H1 (cell line): ENCODE data around the gene PARP14. TPM values are rescaled to one million over a fixed set of nuclear protein-coding genes. Genes with fewer than 3 reads are reported as not detected.
"Not testable (repeated sequence)": the region's sequence is repeated elsewhere in the genome, so short reads cannot be mapped to it uniquely, and the experiment has no call there.

Experiments used
- CTCF ChIA-PET: fragments of 300-600 bp; sonication (Branson Sonifier 250); formaldehyde crosslinking; loops from one replicate; lab custom pipeline; 2021; ENCODE audit not compliant: partially characterized antibody; lab: Charles Lee
- POLR2A ChIA-PET: fragments of 300-600 bp; sonication (Branson Sonifier 250); formaldehyde crosslinking; loops from one replicate; lab custom pipeline; 2021; ENCODE audit warnings: inconsistent platforms; ENCODE audit not compliant: partially characterized antibody; lab: Charles Lee
- DNase-seq, 2 experiments: peaks; one replicate each; pipeline versions ENCODE4 v3.0.0 to v3.0.0-alpha.2; 2010 to 2022; ENCODE audit warnings: low spot score in 2 of 2, low read depth in 1 of 2, mixed read lengths in 1 of 2
- FAIRE-seq: peaks from 2 replicates; lab custom pipeline; 2011; peaks lifted over from hg19 to GRCh38; lab: Jason Lieb, UNC
- H2AFZ ChIP-seq: 2 replicates; pipeline ENCODE4 v1.8.1; 2012; ENCODE audit warnings: low read length, inconsistent platforms
- H2AK5ac ChIP-seq: 2 replicates; pipeline ENCODE4 v1.6.1; 2013; ENCODE audit warnings: low read depth, low read length
- H2BK120ac ChIP-seq: replicated peaks from 2 replicates; pipeline ENCODE3; 2013; ENCODE audit warnings: low read depth, low read length, inconsistent platforms
- H2BK12ac ChIP-seq: 2 replicates; pipeline ENCODE4 v1.6.1; 2013; ENCODE audit warnings: low read depth, low read length
- H2BK15ac ChIP-seq: 2 replicates; pipeline ENCODE4 v1.6.1; 2013; ENCODE audit warnings: low read length
- H2BK20ac ChIP-seq: 2 replicates; pipeline ENCODE4 v1.6.1; 2013; ENCODE audit warnings: low read length
- H2BK5ac ChIP-seq: 2 replicates; pipeline ENCODE4 v1.6.1; 2013; ENCODE audit warnings: low read depth, low read length
- H3K14ac ChIP-seq: 2 replicates; pipeline ENCODE4 v1.6.1; 2013; ENCODE audit warnings: inconsistent platforms; ENCODE audit not compliant: insufficient read length
- H3K18ac ChIP-seq: 2 replicates; pipeline ENCODE4 v1.6.1; 2013; ENCODE audit warnings: low read length; ENCODE audit errors: extremely low read depth
- H3K23ac ChIP-seq: 2 replicates; pipeline ENCODE4 v1.6.1; 2013; ENCODE audit warnings: inconsistent platforms; ENCODE audit not compliant: insufficient read length
- H3K23me2 ChIP-seq: 2 replicates; pipeline ENCODE4 v1.6.1; 2013; ENCODE audit warnings: low read depth, low read length
- H3K27ac ChIP-seq: 2 replicates; pipeline ENCODE4 v1.6.1; 2011; ENCODE audit warnings: low read depth, low read length, inconsistent platforms
- H3K27me3 ChIP-seq, 4 experiments: replicated peaks in 1 of 4; 1 replicate in 1 of 4; 2 replicates in 3 of 4; pipeline versions ENCODE4 v1.6.1 to v1.8.1; 2011 to 2013; ENCODE audit warnings: low read length in 3 of 4, mild to moderate bottlenecking in 3 of 4, inconsistent platforms in 2 of 4, mixed read lengths in 2 of 4, moderate library complexity in 1 of 4; ENCODE audit not compliant: control insufficient read depth in 3 of 4, insufficient read depth in 3 of 4; ENCODE audit errors: extremely low read depth in 1 of 4
- H3K36me3 ChIP-seq, 4 experiments: 2 replicates each; pipeline versions ENCODE4 v1.6.1 to v1.8.1; 2011 to 2013; ENCODE audit warnings: mild to moderate bottlenecking in 4 of 4, low read length in 3 of 4, moderate library complexity in 2 of 4, control low read depth in 1 of 4, inconsistent platforms in 1 of 4; ENCODE audit not compliant: insufficient read depth in 4 of 4, control insufficient read depth in 2 of 4
- H3K4ac ChIP-seq: replicated peaks from 2 replicates; pipeline ENCODE3; 2013; ENCODE audit warnings: low read length, low read depth, mixed read lengths, inconsistent platforms; ENCODE audit not compliant: insufficient read length
- H3K4me1 ChIP-seq, 4 experiments: replicated peaks in 1 of 4; 1 replicate in 1 of 4; 2 replicates in 3 of 4; pipeline versions ENCODE4 v1.6.1 to v1.8.1; 2011 to 2013; ENCODE audit warnings: low read length in 3 of 4, inconsistent platforms in 2 of 4, mixed read lengths in 1 of 4; ENCODE audit not compliant: insufficient read depth in 4 of 4, control insufficient read depth in 3 of 4
- H3K4me2 ChIP-seq, 2 experiments: 2 replicates each; pipeline versions ENCODE4 v1.6.1 to v1.8.1; 2011 to 2013; ENCODE audit warnings: low read depth in 2 of 2, low read length in 2 of 2, control low read depth in 1 of 2, inconsistent platforms in 1 of 2, mild to moderate bottlenecking in 1 of 2; ENCODE audit not compliant: insufficient read depth in 1 of 2
- H3K4me3 ChIP-seq, 4 experiments: fragments of 200-600, 300-600 bp in 1 of 4; sonication (generic), shearing (Covaris generic), sonication (Bioruptor Twin) in 1 of 4; 2 replicates each; pipeline versions ENCODE4 v1.5.1 to v1.8.1; 2011 to 2016; ENCODE audit warnings: low read length in 4 of 4, low read depth in 3 of 4, control low read depth in 2 of 4, inconsistent platforms in 2 of 4, mild to moderate bottlenecking in 2 of 4, mixed read lengths in 1 of 4, moderate library complexity in 1 of 4; ENCODE audit not compliant: insufficient read depth in 2 of 4; ENCODE audit errors: extremely low read depth in 1 of 4
- H3K56ac ChIP-seq: replicated peaks from 2 replicates; pipeline ENCODE3; 2013; ENCODE audit warnings: low read depth, mild to moderate bottlenecking, mixed read lengths, low read length, inconsistent platforms; ENCODE audit not compliant: insufficient read length
- H3K79me1 ChIP-seq: 2 replicates; pipeline ENCODE4 v1.6.1; 2013; ENCODE audit warnings: low read depth, low read length, control low read depth
- H3K79me2 ChIP-seq, 2 experiments: 2 replicates each; pipeline versions ENCODE4 v1.6.1 to v1.8.1; 2012 to 2013; ENCODE audit warnings: low read length in 2 of 2, mild to moderate bottlenecking in 2 of 2, inconsistent platforms in 1 of 2; ENCODE audit not compliant: insufficient read depth in 2 of 2, control insufficient read depth in 1 of 2
- H3K9ac ChIP-seq, 4 experiments: replicated peaks in 1 of 4; 1 replicate in 1 of 4; 2 replicates in 3 of 4; pipeline versions ENCODE4 v1.6.1 to v1.8.1; 2011 to 2013; ENCODE audit warnings: low read depth in 3 of 4, low read length in 3 of 4, control low read depth in 2 of 4, mild to moderate bottlenecking in 2 of 4, moderate library complexity in 2 of 4, inconsistent platforms in 1 of 4; ENCODE audit errors: extremely low read depth in 1 of 4
- H3K9me3 ChIP-seq, 2 experiments: 2 replicates each; pipeline versions ENCODE4 v1.6.1 to v1.8.1; 2012 to 2013; ENCODE audit warnings: mild to moderate bottlenecking in 2 of 2, moderate library complexity in 2 of 2, control low read depth in 1 of 2, inconsistent platforms in 1 of 2, low read depth in 1 of 2, low read length in 1 of 2, mixed read lengths in 1 of 2; ENCODE audit not compliant: insufficient read depth in 2 of 2
- H4K20me1 ChIP-seq, 2 experiments: replicated peaks in 1 of 2; 2 replicates each; pipeline versions ENCODE3 to v1.8.1; 2011 to 2013; ENCODE audit warnings: inconsistent platforms in 2 of 2, low read length in 2 of 2, mild to moderate bottlenecking in 1 of 2; ENCODE audit not compliant: insufficient read depth in 2 of 2, control insufficient read depth in 1 of 2
- H4K5ac ChIP-seq: 2 replicates; pipeline ENCODE4 v1.6.1; 2013; ENCODE audit warnings: low read length, low read depth, mixed read lengths, inconsistent platforms; ENCODE audit not compliant: insufficient read length
- H4K8ac ChIP-seq: 2 replicates; pipeline ENCODE4 v1.8.0; 2013; ENCODE audit warnings: mild to moderate bottlenecking, moderate library complexity, low read length, inconsistent platforms; ENCODE audit not compliant: insufficient read depth; ENCODE audit errors: extremely low read depth
- H4K91ac ChIP-seq: replicated peaks from 2 replicates; pipeline ENCODE3; 2013; ENCODE audit warnings: low read length, mixed read lengths, inconsistent platforms; ENCODE audit not compliant: insufficient read length
- WGBS, 2 experiments: shearing (Covaris generic) in 1 of 2; methylation state at CpG; one replicate each; pipeline versions ENCODE4 v1.1.6 to v1.1.7; 2013 to 2015; ENCODE audit warnings: low lambda C conversion rate in 2 of 2, mixed read lengths in 2 of 2, inconsistent platforms in 1 of 2, low coverage in 1 of 2, missing lambda C conversion rate in 1 of 2; ENCODE audit not compliant: insufficient replicate concordance in 2 of 2, insufficient coverage in 1 of 2, insufficient read length in 1 of 2; ENCODE audit errors: extremely low coverage in 1 of 2, missing lambda C conversion rate in 1 of 2; 5-methylcytosine and 5-hydroxymethylcytosine counted together
- polyA plus RNA-seq, 7 experiments: library from polyadenylated mRNA; depleted of rRNA in 3 of 7; stranded (reverse) in 5 of 7; unstranded in 2 of 7; fragments of >200 nt in 5 of 7; fragments of 200-250 nt in 2 of 7; gene quantifications; 1 replicate in 5 of 7; 2 replicates in 1 of 7; 4 replicates in 1 of 7; pipeline versions ENCODE4 v1.2.1 to v1.2.3, GENCODE V29; 2011 to 2013; ENCODE audit warnings: missing spikeins in 2 of 7, mixed read lengths in 2 of 7
- total RNA-seq: library from RNA; stranded (reverse); fragmentation: NEBNext Ultra II Directional; extraction: Animal tissue kit (Norgen Biotek cat#: 25700); gene quantifications from 2 replicates; pipeline ENCODE4 v1.2.1, GENCODE V29; 2021

Gene PARP14
- total and polyA plus RNA-seq, 2 of the 8 experiments (the other 6 are each of a cell fraction or from before 2014, with no cell fraction given), result 12.6 to 17.6 TPM

- not testable (repeated sequence) for H3K23me2 ChIP-seq, H4K5ac ChIP-seq, H3K9me3 ChIP-seq, H3K4me3 ChIP-seq, H3K4ac ChIP-seq, H3K18ac ChIP-seq, H2BK20ac ChIP-seq, H3K79me1 ChIP-seq, FAIRE-seq, H3K27me3 ChIP-seq, H2BK5ac ChIP-seq, H3K36me3 ChIP-seq, H2AFZ ChIP-seq, DNase-seq, H4K8ac ChIP-seq, H3K4me1 ChIP-seq, H2BK12ac ChIP-seq, H4K20me1 ChIP-seq, H3K56ac ChIP-seq, H3K14ac ChIP-seq, H3K27ac ChIP-seq, H3K9ac ChIP-seq, H2BK15ac ChIP-seq, H2AK5ac ChIP-seq, H3K4me2 ChIP-seq, H3K79me2 ChIP-seq, H2BK120ac ChIP-seq, H3K23ac ChIP-seq, H4K91ac ChIP-seq
- CTCF ChIA-PET, result interaction anchor here (0.7 kb wide), 1 partner anchor 194 kb away, joined by 5 read pairs; no protein-coding TSS in a partner anchor
- POLR2A ChIA-PET, result interaction anchor here (0.7 kb wide), 1 partner anchor 57 kb away, joined by 4 read pairs; no protein-coding TSS in a partner anchor
- WGBS, 2 experiments, result 93% methylated on average over 6 of the region's 6 CpGs; no CpG with 5 or more reads in 1 of the 2 experiments
Observed at GRCh38 chr3:122651962-122652361, 28.7 kb upstream of the PARP14 start.

GRCh38 chr3:122658336-122658735 lies 22.3 kb upstream of the PARP14 start:
- not testable (repeated sequence) for H3K4me1 ChIP-seq, H3K27ac ChIP-seq, FAIRE-seq, H2BK15ac ChIP-seq, H2BK20ac ChIP-seq, H3K23me2 ChIP-seq, H3K36me3 ChIP-seq, H2BK120ac ChIP-seq, H3K9ac ChIP-seq, H4K91ac ChIP-seq, H3K27me3 ChIP-seq, H2AFZ ChIP-seq, H3K18ac ChIP-seq, H4K8ac ChIP-seq, H3K79me1 ChIP-seq, H2BK12ac ChIP-seq, H3K4me2 ChIP-seq, H3K4me3 ChIP-seq, H4K5ac ChIP-seq, H3K9me3 ChIP-seq, H3K79me2 ChIP-seq, H2BK5ac ChIP-seq, H3K23ac ChIP-seq, H3K4ac ChIP-seq, H3K14ac ChIP-seq, H4K20me1 ChIP-seq, H2AK5ac ChIP-seq, H3K56ac ChIP-seq, DNase-seq
- WGBS, 2 experiments, result 98% methylated on average over 4 of the region's 4 CpGs; no CpG with 5 or more reads in 1 of the 2 experiments
- ChIA-PET POLR2A (interaction anchor here (0.7 kb wide), 1 partner anchor 24 kb away, joined by 3 read pairs; no protein-coding TSS in a partner anchor), CTCF (interaction anchor here (1.0 to 1.2 kb wide), 2 partner anchors 12 to 21 kb away, joined by 3 read pairs; no protein-coding TSS in a partner anchor)
